ENCODE measurements around the gene GNA14.

- TF ChIP-seq CTCF (IDR thresholded peaks at IDR 0.05) = peak in 5 of 6 experiments; percentile 21 to 76 (median 63)
- TF ChIP-seq POLR2A (IDR thresholded peaks at IDR 0.05) = no peak
These were observed 190.1 kb downstream of the GNA14 start for GRCh38 chr9:77457916-77458592.

Measured in Peyer's patch (tissue), 4 donors.